Stomach smooth muscle (tissue), 2 donors: Measurements from ENCODE around the gene KIF5A.
"Not testable (repeated sequence)": the region's sequence is repeated elsewhere in the genome, so short reads cannot be mapped to it uniquely, and the experiment has no call there.

Experiments
- H3K27ac ChIP-seq: one replicate; pipeline ENCODE4 v1.7.0; 2013; ENCODE audit warnings: mild to moderate bottlenecking, low read length, inconsistent platforms
- H3K27me3 ChIP-seq, 2 donors: one replicate each; pipeline ENCODE4 v1.7.0; 2013; ENCODE audit warnings: low read length in 2 of 2; ENCODE audit not compliant: insufficient read depth in 2 of 2, control insufficient read depth in 1 of 2
- H3K36me3 ChIP-seq, 2 donors: one replicate each; pipeline ENCODE4 v1.7.0; 2013; ENCODE audit warnings: low read length in 2 of 2; ENCODE audit not compliant: control insufficient read depth in 2 of 2, insufficient read depth in 2 of 2
- H3K4me1 ChIP-seq: one replicate; pipeline ENCODE4 v1.7.0; 2013; ENCODE audit warnings: low read length; ENCODE audit not compliant: control insufficient read depth, insufficient read depth
- H3K4me3 ChIP-seq, 2 donors: one replicate each; pipeline ENCODE4 v1.7.0; 2013; ENCODE audit warnings: low read length in 2 of 2
- H3K9ac ChIP-seq, 2 donors: one replicate each; pipeline ENCODE4 v1.7.0; 2013; ENCODE audit warnings: low read length in 2 of 2, mild to moderate bottlenecking in 1 of 2
- H3K9me3 ChIP-seq, 2 donors: one replicate each; pipeline ENCODE4 v1.7.0; 2013; ENCODE audit warnings: low read length in 2 of 2; ENCODE audit not compliant: control insufficient read depth in 2 of 2
- donor health status: healthy.
- donor health status: Pancreatic carcinoma.

The KIF5A gene

GRCh38 chr12:57514246-57514645 lies 35.6 kb upstream of the KIF5A start:
- not testable (repeated sequence) for H3K27ac ChIP-seq, H3K9me3 ChIP-seq, H3K4me3 ChIP-seq, H3K9ac ChIP-seq, H3K27me3 ChIP-seq
- H3K36me3 ChIP-seq: peaks cover 48 to 56% of the 10 kb centered on the region in 2 donors
- peaks cover 24% of the 10 kb centered on the region for H3K4me1 ChIP-seq

- Histone ChIP-seq H3K27ac (peak overlapping the region; percentile 46), H3K4me3 (no peak overlapping the region), H3K27me3 (no peaks in the 10 kb centered on the region), H3K36me3 (peaks cover 48 to 56% of the 10 kb centered on the region in 2 donors), H3K4me1 (peaks cover 30% of the 10 kb centered on the region), H3K9ac (no peak overlapping the region), H3K9me3 (no peaks in the 10 kb centered on the region)
Measured at GRCh38 chr12:57514720-57515407, 35.0 kb upstream of the KIF5A start.

GRCh38 chr12:57515408-57515933 lies 34.4 kb upstream of the KIF5A start:
- H3K36me3 ChIP-seq: peaks cover 48 to 54% of the 10 kb centered on the region in 2 donors
- H3K27me3 ChIP-seq: no peaks in the 10 kb centered on the region
- no peak overlapping the region for H3K4me3 ChIP-seq
- H3K9ac ChIP-seq: no peak overlapping the region
- peak overlapping the region; percentile 46 for H3K27ac ChIP-seq
- H3K4me1 ChIP-seq: peaks cover 34% of the 10 kb centered on the region
- H3K9me3 ChIP-seq: no peaks in the 10 kb centered on the region

- Histone ChIP-seq H3K36me3 (peaks cover 48 to 54% of the 10 kb centered on the region in 2 donors), H3K9ac (no peak overlapping the region), H3K4me3 (no peak overlapping the region), H3K27ac (no peak overlapping the region), H3K27me3 (no peaks in the 10 kb centered on the region), H3K9me3 (no peaks in the 10 kb centered on the region), H3K4me1 (peaks cover 37% of the 10 kb centered on the region)
Measured at GRCh38 chr12:57515934-57516541, 33.8 kb upstream of the KIF5A start.

GRCh38 chr12:57516617-57517153 lies 33.2 kb upstream of the KIF5A start:
- H3K9me3 ChIP-seq: no peaks in the 10 kb centered on the region
- H3K36me3 ChIP-seq: peaks cover 45 to 50% of the 10 kb centered on the region in 2 donors
- no peak overlapping the region for H3K4me3 ChIP-seq
- H3K9ac ChIP-seq: no peak overlapping the region
- H3K27me3 ChIP-seq: no peaks in the 10 kb centered on the region
- peak overlapping the region; percentile 41 for H3K27ac ChIP-seq
- peaks cover 43% of the 10 kb centered on the region for H3K4me1 ChIP-seq

GRCh38 chr12:57517187-57517586 lies 32.7 kb upstream of the KIF5A start:
- Histone ChIP-seq H3K4me3 (no peak overlapping the region), H3K36me3 (peaks cover 40 to 45% of the 10 kb centered on the region in 2 donors), H3K4me1 (peaks cover 48% of the 10 kb centered on the region), H3K9ac (no peak overlapping the region), H3K27ac (peak overlapping the region; percentile 41), H3K9me3 (no peaks in the 10 kb centered on the region), H3K27me3 (no peaks in the 10 kb centered on the region)

- H3K27me3 ChIP-seq, H3K9ac ChIP-seq, H3K9me3 ChIP-seq: not testable (repeated sequence)
- Histone ChIP-seq H3K4me3 (peak overlapping the region; percentile 99 to 100), H3K36me3 (peaks cover 35 to 40% of the 10 kb centered on the region in 2 donors), H3K4me1 (peaks cover 50% of the 10 kb centered on the region), H3K27ac (peak overlapping the region; percentile 99)
Measured at GRCh38 chr12:57517718-57518117, 32.1 kb upstream of the KIF5A start.

GRCh38 chr12:57518176-57518919 lies 31.5 kb upstream of the KIF5A start:
- Histone ChIP-seq H3K4me3 (peak overlapping the region; percentile 99 to 100), H3K27me3 (no peaks in the 10 kb centered on the region), H3K9ac (peak overlapping the region; percentile 62 to 99), H3K36me3 (peaks cover 29 to 33% of the 10 kb centered on the region in 2 donors), H3K27ac (peak overlapping the region; percentile 99), H3K9me3 (no peaks in the 10 kb centered on the region), H3K4me1 (peaks cover 50% of the 10 kb centered on the region)

GRCh38 chr12:57518920-57519795 lies 30.7 kb upstream of the KIF5A start:
- Histone ChIP-seq H3K4me1 (peaks cover 58% of the 10 kb centered on the region), H3K27ac (peak overlapping the region; percentile 99), H3K4me3 (peak overlapping the region; percentile 99 to 100), H3K36me3 (peaks cover 31% of the 10 kb centered on the region in 2 donors), H3K9ac (peak overlapping the region; percentile 99 to 100), H3K9me3 (no peaks in the 10 kb centered on the region), H3K27me3 (no peaks in the 10 kb centered on the region)

GRCh38 chr12:57519796-57520052 lies 30.1 kb upstream of the KIF5A start:
- peak overlapping the region; percentile 99 to 100 for H3K4me3 ChIP-seq
- H3K36me3 ChIP-seq: peaks cover 30 to 31% of the 10 kb centered on the region in 2 donors
- no peaks in the 10 kb centered on the region for H3K9me3 ChIP-seq
- H3K9ac ChIP-seq: peak overlapping the region; percentile 99 to 100
- H3K4me1 ChIP-seq: peaks cover 64% of the 10 kb centered on the region
- peak overlapping the region; percentile 99 for H3K27ac ChIP-seq
- H3K27me3 ChIP-seq: no peaks in the 10 kb centered on the region
